Gastroesophageal sphincter (tissue), 3 donors: ENCODE measurements around the gene LLGL2.
A peak's percentile ranks its signal among the peaks of the same experiment; 100 is the strongest.

Source experiments
- CTCF ChIP-seq, 4 experiments: fragments of 200-600 bp in 2 of 4; fragments of 450-650 bp in 2 of 4; sonication (generic) in 1 of 4; IDR thresholded peaks; one replicate each; pipeline ENCODE4 v1.5.1; 2017 to 2019; ENCODE audit warnings: antibody characterized with exemption in 4 of 4, mild to moderate bottlenecking in 2 of 4, moderate library complexity in 2 of 4
- EP300 ChIP-seq: sonication (generic); formaldehyde crosslinking; IDR thresholded peaks from one replicate; pipeline ENCODE4 v1.6.1; 2017; ENCODE audit warnings: antibody characterized with exemption, mild to moderate bottlenecking
- POLR2A ChIP-seq, 2 donors: fragments of 450-650 bp; IDR thresholded peaks; one replicate each; pipeline ENCODE4 v1.6.1; 2017; ENCODE audit warnings: antibody characterized with exemption in 2 of 2, mild to moderate bottlenecking in 2 of 2, moderate library complexity in 1 of 2
- POLR2AphosphoS5 ChIP-seq: sonication (generic); formaldehyde crosslinking; IDR thresholded peaks from one replicate; pipeline ENCODE4 v1.6.1; 2017; ENCODE audit warnings: antibody characterized with exemption

- TF ChIP-seq POLR2A (IDR thresholded peaks at IDR 0.05) = no peak
- no peak for TF ChIP-seq CTCF (IDR thresholded peaks at IDR 0.05)
- TF ChIP-seq POLR2AphosphoS5 = peak; percentile 18
- no peak for TF ChIP-seq EP300
Observed at GRCh38 chr17:75514299-75514918, 11.1 kb upstream of the LLGL2 start.
